ENCODE measurements around the gene HAP1. TPM values are rescaled to one million over a fixed set of nuclear protein-coding genes. Genes with fewer than 3 reads are reported as not detected.
"Not testable (repeated sequence)": the region's sequence is repeated elsewhere in the genome, so short reads cannot be mapped to it uniquely, and the experiment has no call there.

HAP1 gene
- total RNA-seq, 1 experiment from 2014 or later, result 1.1 TPM

DNA sequence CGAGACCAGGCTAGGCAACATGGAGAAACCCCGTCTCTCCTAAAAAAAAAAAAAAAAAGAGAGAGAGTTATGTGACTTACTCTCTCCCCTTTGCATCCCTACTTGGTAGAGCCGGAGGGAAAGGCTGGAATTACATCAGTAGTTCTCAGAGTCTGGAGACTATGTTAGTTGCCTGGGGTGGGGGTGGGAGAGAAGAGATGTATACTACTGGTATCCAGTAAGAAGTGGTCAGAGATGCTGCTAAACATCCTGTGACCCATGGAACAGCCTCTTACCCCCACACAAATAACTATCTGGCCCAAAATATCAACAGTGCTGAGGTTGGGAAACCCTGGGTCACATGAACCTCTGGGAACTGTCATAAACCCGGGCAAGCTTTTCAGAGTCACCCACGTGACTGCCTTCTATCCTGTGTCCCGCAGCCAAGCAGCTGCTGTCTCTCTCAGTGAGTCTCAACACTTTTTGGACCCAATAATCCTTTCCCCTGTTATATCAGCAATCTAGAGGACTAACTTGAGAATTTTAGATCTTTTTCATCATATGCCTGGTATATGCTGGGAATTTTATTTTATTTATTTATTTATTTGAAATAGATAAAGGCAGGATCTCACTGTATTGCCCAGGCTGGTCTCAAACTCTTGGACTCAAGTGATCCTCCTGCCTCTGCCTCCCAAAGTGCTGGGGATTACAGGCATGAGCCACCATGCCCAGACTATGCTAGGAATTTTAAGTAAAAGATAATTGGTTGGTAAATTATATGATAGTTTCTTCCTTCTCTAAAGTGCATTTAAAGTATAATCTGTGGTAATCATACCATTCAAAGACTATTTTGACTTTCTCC is 37.1 kb downstream of the HAP1 start:
- in situ Hi-C loops (cut with HindIII; ENCODE audit: low sequenced_read_pairs), result no loop called here
- peak; percentile 23 for DNase-seq (ENCODE audit: low spot score)

DNA sequence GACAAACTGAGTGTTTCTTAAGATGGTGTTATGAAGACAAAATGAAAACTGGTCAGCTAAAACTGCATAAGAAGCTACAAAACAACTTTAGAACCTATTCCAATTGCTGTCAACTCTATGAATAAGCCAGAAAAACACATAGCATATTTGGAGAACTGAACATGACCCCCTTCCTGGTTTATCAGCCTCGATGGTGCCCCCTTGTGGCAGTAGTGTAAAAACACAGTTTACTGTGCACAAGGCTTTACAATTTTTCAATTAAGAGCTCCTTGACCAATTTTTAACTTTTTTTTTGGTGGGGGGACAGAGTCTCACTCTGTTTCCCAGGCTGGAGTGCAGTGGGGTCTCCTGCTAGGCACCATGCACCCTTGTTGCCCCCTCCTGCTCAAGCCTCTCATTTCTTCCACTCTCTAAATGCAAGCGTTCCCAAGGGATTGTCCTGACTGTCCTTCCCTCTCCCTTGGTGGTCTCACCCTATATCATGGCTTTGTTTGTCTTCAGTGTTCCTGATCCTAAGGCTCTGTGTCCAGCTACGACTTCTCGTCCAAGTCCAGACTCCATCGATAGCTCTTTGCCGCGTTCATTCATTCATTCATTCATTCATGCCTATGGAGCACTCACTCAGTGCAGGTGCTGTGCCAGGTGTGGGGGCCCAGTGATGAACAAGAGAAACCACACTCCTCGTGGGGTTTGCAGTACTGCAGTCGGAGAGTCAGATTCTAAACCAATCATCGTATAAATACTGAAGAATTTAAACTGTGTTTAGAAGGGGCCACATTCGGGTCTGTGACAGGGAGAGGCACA is 38.3 kb downstream of the HAP1 start:
- in situ Hi-C loops (cut with HindIII; ENCODE audit: low sequenced_read_pairs), result no loop called here
- peak; percentile 85 for DNase-seq (ENCODE audit: low spot score)

DNA sequence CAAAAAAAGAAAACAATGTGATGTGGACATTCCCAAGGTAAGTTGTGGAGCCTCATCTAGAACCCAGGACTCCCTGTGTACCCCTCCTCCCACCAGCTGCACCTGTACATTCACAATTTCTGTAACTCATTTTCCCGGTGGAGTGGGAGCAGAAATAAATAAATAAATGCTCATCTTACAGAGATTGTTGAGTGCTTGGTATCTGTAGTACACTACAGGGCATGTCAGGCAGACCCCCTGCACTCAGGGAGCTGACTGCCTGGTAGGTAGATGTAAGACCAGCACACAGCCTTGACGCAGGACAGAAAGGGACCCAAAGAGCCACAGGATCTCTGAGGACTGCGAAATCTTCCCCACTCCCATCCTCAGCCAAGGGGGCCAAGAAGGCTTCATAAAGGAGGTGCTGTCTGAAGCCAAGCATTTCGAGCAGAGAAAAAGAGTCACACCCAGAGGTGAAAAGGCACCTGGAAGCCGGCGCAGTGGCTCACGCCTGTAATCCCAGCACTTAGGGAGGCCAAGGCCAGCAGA is 39.2 kb downstream of the HAP1 start:
- DNase-seq (ENCODE audit: low spot score), result peak; percentile 27
- in situ Hi-C loops (cut with HindIII; ENCODE audit: low sequenced_read_pairs), result no loop called here

DNA sequence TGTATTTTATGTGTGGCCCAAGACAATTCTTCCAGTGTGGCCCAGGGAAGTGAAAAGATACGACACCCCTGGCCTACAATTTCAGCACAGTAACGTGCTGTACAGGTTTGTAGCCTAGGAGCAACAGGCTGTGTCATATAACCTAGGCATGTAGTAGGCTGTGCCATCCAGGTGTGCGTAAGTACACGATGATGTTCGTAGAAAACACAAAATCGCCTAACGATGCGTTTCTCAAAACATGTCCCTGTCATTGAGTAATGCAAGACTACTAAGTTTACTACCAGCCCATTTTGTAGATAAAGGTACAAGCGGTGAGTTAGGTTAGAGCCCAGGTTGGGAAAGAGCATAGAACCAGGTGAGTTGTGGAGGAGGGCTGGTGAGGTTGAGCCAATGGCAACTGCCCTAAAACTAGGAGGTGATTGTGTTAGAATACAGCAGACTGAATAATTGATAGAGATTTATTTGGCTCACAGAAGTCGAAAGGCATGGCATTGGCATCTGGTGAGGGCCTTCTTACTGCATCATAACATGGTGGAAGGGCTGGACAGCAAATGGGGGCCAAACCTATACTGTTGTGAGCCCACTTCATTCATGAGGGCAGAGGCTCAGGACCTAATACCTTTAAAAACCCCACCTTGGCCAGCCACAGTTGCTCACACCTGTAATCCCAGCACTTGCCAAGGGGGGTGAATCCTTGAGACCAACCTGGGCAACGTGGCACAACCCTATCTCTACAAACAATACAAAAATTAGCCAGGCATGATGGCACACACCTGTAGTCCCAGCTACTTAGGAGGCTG is 41.5 kb downstream of the HAP1 start:
- in situ Hi-C loops (cut with HindIII; ENCODE audit: low sequenced_read_pairs), result no loop called here
- DNase-seq (ENCODE audit: low spot score), result no peak

DNA sequence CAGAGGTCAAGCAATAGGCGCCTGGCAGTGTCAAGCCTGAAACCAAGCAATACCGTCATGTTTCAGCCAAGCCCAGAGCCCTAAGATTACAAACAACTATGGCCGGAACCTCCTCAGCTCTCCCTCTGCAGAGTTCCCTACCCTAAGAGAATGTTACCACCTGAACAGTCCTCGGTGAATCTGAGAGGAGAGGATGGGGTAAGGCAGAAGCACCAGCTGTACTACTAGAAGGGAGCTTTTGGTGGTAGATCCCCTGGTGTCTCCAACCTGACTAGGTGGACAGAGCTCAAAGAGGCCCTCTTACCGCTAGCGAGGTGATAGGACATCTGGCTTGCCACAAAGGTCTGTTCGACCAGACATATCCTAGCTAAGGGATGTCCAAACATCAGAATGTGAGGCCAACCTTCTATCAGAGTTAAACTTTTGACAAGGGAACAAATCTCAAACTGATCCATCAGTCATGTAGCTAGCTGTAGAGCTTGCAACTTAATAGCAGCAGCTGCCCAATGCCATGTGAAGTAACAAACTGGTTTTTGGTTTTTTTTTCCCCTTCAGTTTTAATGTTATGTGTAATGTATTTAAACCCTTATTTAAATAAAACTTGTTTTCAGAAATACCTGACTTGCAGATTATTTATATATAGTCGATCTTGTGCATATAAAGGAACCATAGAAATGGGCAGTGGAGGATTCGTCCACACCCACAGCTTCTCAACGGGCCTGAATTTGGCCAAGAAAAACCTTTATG is 43.2 kb downstream of the HAP1 start:
- no peak for DNase-seq (ENCODE audit: low spot score)
- in situ Hi-C loops (cut with HindIII; ENCODE audit: low sequenced_read_pairs), result no loop called here

DNA sequence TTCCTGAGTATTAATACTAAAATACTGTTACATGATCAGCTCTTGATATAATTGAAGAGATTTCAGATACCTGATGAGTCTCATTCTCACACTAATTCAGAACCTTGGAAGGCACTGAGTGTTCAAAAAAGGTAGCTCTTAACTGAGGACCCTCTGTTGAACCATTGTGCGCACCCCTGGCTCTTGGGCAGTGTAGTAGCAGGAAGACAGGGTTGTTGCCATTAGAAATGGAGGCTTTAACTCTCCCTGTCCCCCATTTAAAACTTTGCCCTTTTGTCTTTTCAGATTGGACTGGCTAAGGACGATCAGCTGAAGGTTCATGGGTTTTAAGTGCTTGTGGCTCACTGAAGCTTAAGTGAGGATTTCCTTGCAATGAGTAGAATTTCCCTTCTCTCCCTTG is 43.9 kb downstream of the HAP1 start:
- in situ Hi-C loops (cut with HindIII; ENCODE audit: low sequenced_read_pairs), result no loop called here
- no peak for DNase-seq (ENCODE audit: low spot score)

DNA sequence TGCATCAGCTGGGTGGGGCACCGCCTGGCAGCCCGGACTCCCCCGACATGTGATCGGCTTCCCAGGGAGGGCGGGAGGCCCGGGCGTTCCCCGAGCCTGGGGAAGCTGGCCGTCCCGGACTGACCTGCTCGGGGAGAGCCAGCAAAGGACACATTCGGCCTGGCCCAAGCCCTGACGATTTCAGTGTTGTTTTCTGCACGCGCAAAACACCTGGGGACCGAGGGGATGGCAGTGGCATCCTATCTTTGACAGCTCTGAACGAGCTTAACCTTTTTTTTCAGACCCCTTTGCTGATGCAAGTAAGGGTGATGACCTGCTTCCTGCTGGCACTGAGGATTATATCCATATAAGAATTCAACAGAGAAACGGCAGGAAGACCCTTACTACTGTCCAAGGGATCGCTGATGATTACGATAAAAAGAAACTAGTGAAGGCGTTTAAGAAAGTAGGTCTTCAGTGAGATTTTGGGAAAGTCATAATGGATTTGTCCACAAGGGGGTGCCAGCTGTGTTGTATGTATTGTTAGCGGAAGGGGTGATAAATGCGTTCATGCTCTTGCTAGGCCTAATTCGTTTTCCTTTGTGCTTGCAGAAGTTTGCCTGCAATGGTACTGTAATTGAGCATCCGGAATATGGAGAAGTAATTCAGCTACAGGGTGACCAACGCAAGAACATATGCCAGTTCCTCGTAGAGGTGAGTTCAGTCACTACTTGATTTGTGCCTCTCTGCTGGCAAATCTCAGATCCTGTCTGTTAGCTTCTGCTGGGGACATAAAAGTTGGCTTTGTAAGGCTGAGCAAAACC is 44.7 kb downstream of the HAP1 start:
- peak; percentile 42 for DNase-seq (ENCODE audit: low spot score)
- in situ Hi-C loops (cut with HindIII; ENCODE audit: low sequenced_read_pairs), result no loop called here

DNA sequence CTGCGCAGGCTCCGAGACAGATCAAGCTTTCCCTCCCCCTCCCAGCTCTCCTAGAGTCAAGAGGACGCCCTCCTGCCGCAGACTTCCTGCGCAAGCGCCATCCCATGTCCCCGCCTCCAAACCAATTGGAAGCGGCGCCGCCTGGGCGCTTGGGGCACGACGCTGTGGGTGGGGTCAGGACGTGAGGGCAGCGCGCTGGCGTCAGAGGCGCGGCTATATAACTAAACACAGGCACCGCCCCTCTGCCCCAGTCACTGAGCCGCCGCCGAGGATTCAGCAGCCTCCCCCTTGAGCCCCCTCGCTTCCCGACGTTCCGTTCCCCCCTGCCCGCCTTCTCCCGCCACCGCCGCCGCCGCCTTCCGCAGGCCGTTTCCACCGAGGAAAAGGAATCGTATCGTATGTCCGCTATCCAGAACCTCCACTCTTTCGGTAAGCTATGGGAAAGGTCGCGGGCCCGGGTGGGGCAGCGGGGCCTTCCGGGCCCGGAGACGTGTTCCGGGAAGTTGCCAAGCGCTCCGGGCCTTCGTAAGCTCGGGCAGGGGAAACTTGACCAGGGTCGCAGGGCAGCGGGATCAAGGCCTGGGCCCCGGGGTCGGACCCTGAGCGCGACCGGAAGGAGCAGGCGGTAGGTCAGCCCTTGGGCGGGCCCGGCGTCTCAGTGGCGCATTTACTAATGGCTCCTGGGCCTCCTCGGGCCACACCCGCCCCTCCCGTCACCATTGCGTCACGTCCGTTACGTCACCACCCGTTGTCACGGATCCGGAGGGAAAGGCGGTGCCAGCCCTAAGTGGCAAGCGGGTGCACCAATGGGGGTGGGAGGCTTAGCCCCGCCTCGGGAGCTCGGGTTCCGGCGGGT is 45.6 kb downstream of the HAP1 start, which contains the start of gene EIF1:
Gene EIF1 (plus strand): TSS at position 245 of the 856 bp plus-strand sequence. CDS start 154 bp downstream, at position 399.
- in situ Hi-C loops (cut with HindIII; ENCODE audit: low sequenced_read_pairs), result no loop called here
- DNase-seq (ENCODE audit: low spot score), result peak; percentile 100

DNA sequence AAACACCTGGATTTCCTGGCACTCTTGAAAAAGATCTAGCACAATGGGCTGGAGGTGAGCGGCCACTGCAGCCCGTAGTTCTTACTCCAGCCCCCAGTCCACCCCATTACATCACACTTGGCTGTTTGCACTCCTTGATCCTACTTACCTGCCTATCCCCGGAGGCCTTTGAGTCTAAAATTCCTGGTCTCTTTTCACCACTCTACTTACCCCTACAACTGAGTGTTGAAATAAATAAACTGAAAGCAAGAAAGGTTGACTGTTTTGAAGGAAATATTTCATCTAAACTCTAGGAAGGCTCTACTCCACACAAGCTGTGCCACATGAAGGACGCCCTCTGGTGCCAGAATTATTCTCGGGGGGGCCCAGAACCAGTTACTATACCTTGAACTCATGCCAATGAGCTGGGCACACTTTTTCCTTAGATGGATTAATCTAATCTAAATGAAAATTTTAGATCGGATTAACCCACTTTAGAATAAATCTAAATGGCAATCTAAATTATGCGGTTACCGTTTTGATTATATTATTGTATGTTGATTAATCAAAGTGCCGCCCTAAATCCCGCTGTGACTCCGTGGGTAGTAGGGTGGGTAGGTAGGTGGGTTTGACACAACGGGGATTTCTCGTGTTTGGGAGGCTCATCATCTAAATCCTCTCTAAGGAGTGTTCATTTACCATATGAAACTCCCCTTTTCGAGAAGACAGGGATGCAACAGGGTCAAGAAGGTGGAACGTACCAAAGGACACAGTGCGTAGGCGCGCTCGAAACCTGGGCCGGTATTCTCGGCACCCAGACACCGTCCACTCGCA is 46.4 kb downstream of the HAP1 start:
- in situ Hi-C loops (cut with HindIII; ENCODE audit: low sequenced_read_pairs), result no loop called here
- peak; percentile 70 for DNase-seq (ENCODE audit: low spot score)

DNA sequence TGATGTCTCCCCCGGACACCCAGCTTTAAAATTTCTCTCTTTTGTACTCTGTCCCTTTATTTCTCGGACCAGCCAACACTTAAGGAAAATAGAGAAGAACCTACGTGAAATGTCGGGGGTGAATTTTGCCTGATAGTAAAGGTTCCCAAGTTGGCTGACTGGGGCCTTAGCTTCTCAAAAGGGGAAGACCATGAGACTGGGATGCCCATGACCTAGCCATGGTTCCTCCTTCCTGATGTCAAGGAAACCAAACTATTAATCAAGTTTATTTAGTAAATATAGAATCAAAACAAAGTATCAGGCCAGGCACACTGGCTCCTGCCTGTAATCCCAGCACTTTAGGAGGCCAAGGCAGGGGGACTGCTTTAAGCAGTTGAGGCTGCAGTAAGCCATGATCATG is 48.2 kb downstream of the HAP1 start:
- in situ Hi-C loops (cut with HindIII; ENCODE audit: low sequenced_read_pairs), result no loop called here
- no peak for DNase-seq (ENCODE audit: low spot score)

DNA sequence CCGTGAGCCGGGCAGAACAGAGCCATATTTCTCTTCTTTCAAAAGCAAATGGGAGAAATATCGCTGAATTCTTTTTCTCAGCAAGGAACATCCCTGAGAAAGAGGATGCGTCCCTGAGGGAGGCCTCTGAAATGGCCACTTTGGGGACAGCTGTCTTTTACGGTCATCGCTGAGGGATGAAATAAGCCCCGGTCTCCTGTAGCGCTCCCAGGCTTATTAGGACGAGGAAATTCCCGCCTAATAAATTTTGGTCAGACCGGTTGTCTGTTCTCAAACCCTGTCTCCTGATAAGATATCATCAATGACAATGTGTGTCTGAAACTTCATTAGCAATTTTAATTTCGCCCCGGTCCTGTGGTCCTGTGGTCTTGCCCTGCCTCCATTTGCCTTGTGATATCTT is 48.7 kb downstream of the HAP1 start:
- in situ Hi-C loops (cut with HindIII; ENCODE audit: low sequenced_read_pairs); DNase-seq (ENCODE audit: low spot score): not testable (repeated sequence)

DNA sequence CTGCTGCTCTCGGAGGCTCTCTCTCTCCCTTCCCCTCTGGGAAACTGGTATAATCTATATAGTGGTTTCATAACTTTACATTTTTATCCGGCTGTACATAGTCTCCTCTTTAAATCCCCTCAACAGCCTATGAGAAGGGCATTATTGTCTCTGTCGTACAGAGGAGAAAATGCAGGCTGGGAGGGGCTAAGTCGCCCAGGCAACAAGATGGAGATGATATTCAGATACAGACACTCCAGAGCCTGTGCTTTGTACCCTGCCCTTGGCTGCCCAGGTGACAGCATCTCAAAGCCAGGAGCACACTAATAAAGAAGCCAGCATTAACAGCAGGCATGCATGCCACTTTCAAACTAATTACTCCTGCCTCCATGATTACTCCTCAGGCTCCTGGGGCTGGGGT is 50.4 kb downstream of the HAP1 start:
- in situ Hi-C loops (cut with HindIII; ENCODE audit: low sequenced_read_pairs), result no loop called here
- DNase-seq (ENCODE audit: low spot score), result no peak

DNA sequence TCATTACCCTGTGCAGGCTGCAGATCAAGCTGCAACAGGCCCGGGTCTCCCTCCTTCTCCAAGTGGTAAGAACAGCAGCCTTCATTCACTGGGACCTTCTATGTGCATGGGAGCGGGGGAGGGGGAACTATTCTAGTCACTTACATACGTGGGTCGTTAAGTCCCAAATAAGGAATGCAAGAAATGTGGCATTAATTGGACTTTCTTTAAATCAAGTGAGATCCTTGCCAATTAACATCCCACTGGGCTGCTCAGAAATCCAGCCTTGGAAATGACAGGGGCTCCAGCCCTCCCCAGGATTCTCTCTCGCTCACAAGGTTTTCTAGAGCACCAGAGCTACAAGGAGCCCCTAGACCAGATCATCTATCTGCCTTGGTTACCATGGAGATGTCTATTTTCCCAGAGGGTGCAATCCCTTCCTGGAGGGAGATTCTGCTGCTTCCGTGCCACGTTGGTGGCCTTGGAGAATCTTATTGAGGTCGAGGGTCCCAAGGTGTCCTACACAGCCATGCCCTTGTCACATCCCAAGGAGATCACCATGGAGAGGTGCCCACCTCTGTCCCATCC is 50.9 kb downstream of the HAP1 start:
- in situ Hi-C loops (cut with HindIII; ENCODE audit: low sequenced_read_pairs), result no loop called here
- DNase-seq (ENCODE audit: low spot score), result no peak

DNA sequence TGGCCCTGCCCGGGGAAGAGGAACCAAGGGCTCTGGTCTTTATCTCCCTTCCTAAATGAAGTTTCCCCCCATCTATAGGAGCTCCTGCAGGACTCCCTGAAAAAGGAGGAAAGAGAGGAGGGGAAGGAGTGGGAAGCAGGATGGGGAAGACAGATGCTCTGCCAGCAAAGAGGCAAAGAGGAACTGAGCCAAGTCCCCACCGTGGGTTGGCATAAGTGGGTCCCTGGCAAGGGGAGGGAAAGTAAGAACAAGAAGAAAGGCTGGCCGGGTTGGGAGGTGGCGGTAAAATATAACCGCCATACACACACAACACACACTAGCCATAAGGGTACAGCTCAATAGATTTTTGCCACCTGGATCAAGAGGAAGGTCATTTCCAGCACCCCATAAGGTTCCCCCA is 51.8 kb downstream of the HAP1 start:
- in situ Hi-C loops (cut with HindIII; ENCODE audit: low sequenced_read_pairs), result no loop called here
- DNase-seq (ENCODE audit: low spot score), result no peak

DNA sequence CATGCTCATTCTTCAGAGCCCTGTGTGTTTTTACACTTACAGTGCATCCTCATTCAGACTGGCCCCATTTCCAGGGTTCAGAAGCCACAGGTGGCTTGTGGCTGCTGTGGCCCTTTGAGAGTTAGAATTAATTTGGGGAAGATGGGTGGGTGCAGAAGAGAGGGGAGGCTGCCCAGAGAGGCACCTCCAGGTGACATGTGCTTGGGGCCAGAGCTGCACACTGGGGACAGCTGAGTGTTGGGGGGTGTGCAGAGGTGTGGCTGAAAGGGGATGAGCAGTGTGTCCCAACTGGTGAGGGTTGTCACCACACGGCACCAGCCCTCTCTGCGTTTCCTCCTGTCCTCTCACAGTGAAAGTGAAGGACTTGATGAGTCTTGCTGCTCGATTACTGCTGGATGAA is 52.7 kb downstream of the HAP1 start:
- in situ Hi-C loops (cut with HindIII; ENCODE audit: low sequenced_read_pairs), result no loop called here
- no peak for DNase-seq (ENCODE audit: low spot score)

DNA sequence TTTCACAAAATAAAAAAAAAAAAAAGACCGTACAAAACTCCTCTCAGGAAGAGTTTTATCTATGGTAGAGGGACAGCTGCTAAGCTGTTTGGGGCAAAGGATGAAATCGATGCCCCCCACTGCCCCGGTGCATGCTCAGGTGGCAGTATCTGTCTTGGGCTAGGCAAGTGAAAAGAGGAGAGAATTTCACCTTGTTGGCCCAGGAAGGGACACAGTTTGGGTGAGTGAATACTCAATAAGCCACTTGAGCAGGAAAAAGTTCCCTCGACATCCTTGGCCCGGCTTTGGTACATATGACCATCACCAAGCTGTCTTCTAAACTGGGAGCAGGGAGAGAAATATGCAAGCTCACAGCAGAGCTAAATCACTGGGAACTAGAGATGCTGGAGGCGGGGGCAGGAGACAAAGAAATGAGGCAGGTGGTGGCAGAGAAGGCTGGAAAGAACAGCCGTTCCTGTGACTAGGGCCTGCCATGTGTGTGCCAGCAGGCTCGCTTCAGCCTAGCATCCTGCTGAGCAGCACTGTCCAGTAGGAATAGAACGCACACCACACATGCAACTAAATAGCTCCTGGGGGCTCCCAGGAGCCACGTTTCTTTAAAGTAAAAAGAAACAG is 53.9 kb downstream of the HAP1 start:
- in situ Hi-C loops (cut with HindIII; ENCODE audit: low sequenced_read_pairs), result no loop called here
- peak; percentile 96 for DNase-seq (ENCODE audit: low spot score)

Measured in G401 (cell line).